Liver (tissue), 9 donors: ENCODE measurements around the gene STARD3. TPM values are rescaled to one million over a fixed set of nuclear protein-coding genes. Genes with fewer than 3 reads are reported as not detected.

Experiments used
- DNase-seq: peaks from one replicate; pipeline ENCODE4 v3.0.0-alpha.2; 2017; ENCODE audit warnings: low spot score
- H3K27ac ChIP-seq, 2 donors: one replicate each; pipeline ENCODE4 v1.7.0; 2013; ENCODE audit warnings: inconsistent platforms in 2 of 2, low read length in 2 of 2, control low read depth in 1 of 2, low read depth in 1 of 2, mild to moderate bottlenecking in 1 of 2
- H3K27me3 ChIP-seq, 4 donors: one replicate each; pipeline versions ENCODE4 v1.6.1 to v1.7.0; 2013; ENCODE audit warnings: low read length in 3 of 4, inconsistent platforms in 1 of 4, mild to moderate bottlenecking in 1 of 4, moderate library complexity in 1 of 4; ENCODE audit not compliant: control insufficient read depth in 4 of 4, insufficient read depth in 4 of 4
- H3K36me3 ChIP-seq, 4 donors: one replicate each; pipeline versions ENCODE4 v1.6.1 to v1.7.0; 2013; ENCODE audit warnings: low read length in 3 of 4, mild to moderate bottlenecking in 3 of 4, low read depth in 1 of 4, moderate library complexity in 1 of 4; ENCODE audit not compliant: control insufficient read depth in 4 of 4, insufficient read depth in 3 of 4
- H3K4me1 ChIP-seq, 4 donors: one replicate each; pipeline versions ENCODE4 v1.6.1 to v1.7.0; 2013; ENCODE audit warnings: low read length in 3 of 4, mild to moderate bottlenecking in 3 of 4, moderate library complexity in 1 of 4; ENCODE audit not compliant: control insufficient read depth in 4 of 4, insufficient read depth in 4 of 4
- H3K4me3 ChIP-seq, 3 donors: one replicate each; pipeline versions ENCODE4 v1.6.1 to v1.7.0; 2013; ENCODE audit warnings: low read length in 3 of 3, control low read depth in 1 of 3, low read depth in 1 of 3, mild to moderate bottlenecking in 1 of 3
- H3K9ac ChIP-seq, 2 donors: one replicate each; pipeline ENCODE4 v1.7.0; 2013; ENCODE audit warnings: low read length in 2 of 2, mild to moderate bottlenecking in 2 of 2, moderate library complexity in 2 of 2, control low read depth in 1 of 2, low read depth in 1 of 2
- H3K9me3 ChIP-seq, 4 donors: one replicate each; pipeline versions ENCODE4 v1.6.1 to v1.7.0; 2013; ENCODE audit warnings: low read length in 3 of 4; ENCODE audit not compliant: control insufficient read depth in 4 of 4
- ATF3 ChIP-seq: IDR thresholded peaks from 2 replicates; pipeline ENCODE4 v1.6.1; 2016; ENCODE audit warnings: antibody characterized with exemption
- CTCF ChIP-seq: fragments of 150-350 bp; IDR thresholded peaks from 2 replicates; pipeline ENCODE4 v1.5.1; 2017; ENCODE audit warnings: improper control_type of control experiment, low read depth, low read length; ENCODE audit not compliant: missing input control
- EGR1 ChIP-seq, 2 donors: IDR thresholded peaks; 2 replicates each; pipeline ENCODE4 v1.6.1; 2016 to 2018; ENCODE audit warnings: antibody characterized with exemption in 2 of 2, low read depth in 2 of 2
- FOXA1 ChIP-seq: IDR thresholded peaks from 2 replicates; pipeline ENCODE4 v1.6.1; 2016; ENCODE audit warnings: antibody characterized with exemption
- FOXA2 ChIP-seq: IDR thresholded peaks from 2 replicates; pipeline ENCODE4 v1.6.1; 2016; ENCODE audit warnings: antibody characterized with exemption
- GABPA ChIP-seq, 2 donors: IDR thresholded peaks in 1 of 2; conservative IDR thresholded peaks in 1 of 2; 2 replicates each; pipeline ENCODE4 v1.6.1; 2016; ENCODE audit warnings: antibody characterized with exemption in 2 of 2, mild to moderate bottlenecking in 1 of 2, moderate library complexity in 1 of 2
- HNF4A ChIP-seq, 2 donors: conservative IDR thresholded peaks; 2 replicates each; pipeline ENCODE4 v1.6.1; 2016; ENCODE audit warnings: antibody characterized with exemption in 2 of 2, mild to moderate bottlenecking in 2 of 2
- HNF4G ChIP-seq: IDR thresholded peaks from 2 replicates; pipeline ENCODE4 v1.6.1; 2016; ENCODE audit warnings: antibody characterized with exemption
- JUND ChIP-seq, 2 donors: IDR thresholded peaks; 2 replicates each; pipeline ENCODE4 v1.6.1; 2016; ENCODE audit warnings: antibody characterized with exemption in 2 of 2
- MAX ChIP-seq: IDR thresholded peaks from 2 replicates; pipeline ENCODE4 v1.6.1; 2016; ENCODE audit warnings: antibody characterized with exemption
- NR2F2 ChIP-seq: IDR thresholded peaks from 2 replicates; pipeline ENCODE4 v1.6.1; 2016; ENCODE audit warnings: antibody characterized with exemption
- RAD21 ChIP-seq, 2 donors: IDR thresholded peaks; 2 replicates each; pipeline ENCODE4 v1.6.1; 2016; ENCODE audit warnings: antibody characterized with exemption in 2 of 2, mild to moderate bottlenecking in 2 of 2
- REST ChIP-seq: IDR thresholded peaks from 2 replicates; pipeline ENCODE4 v1.6.1; 2016; ENCODE audit warnings: antibody characterized with exemption, mild to moderate bottlenecking
- RXRA ChIP-seq, 2 donors: IDR thresholded peaks; 2 replicates each; pipeline ENCODE4 v1.6.1; 2017 to 2018; ENCODE audit warnings: antibody characterized with exemption in 2 of 2, mild to moderate bottlenecking in 1 of 2
- SP1 ChIP-seq: IDR thresholded peaks from 2 replicates; pipeline ENCODE4 v1.6.1; 2018; ENCODE audit warnings: antibody characterized with exemption, mild to moderate bottlenecking
- TAF1 ChIP-seq: conservative IDR thresholded peaks from 2 replicates; pipeline ENCODE4 v1.6.1; 2016; ENCODE audit warnings: antibody characterized with exemption, mild to moderate bottlenecking
- YY1 ChIP-seq: IDR thresholded peaks from 2 replicates; pipeline ENCODE4 v1.6.1; 2016; ENCODE audit warnings: antibody characterized with exemption, mild to moderate bottlenecking
- ZBTB33 ChIP-seq: IDR thresholded peaks from 2 replicates; pipeline ENCODE4 v1.6.1; 2016; ENCODE audit warnings: antibody characterized with exemption
- whole genome bisulfite sequencing: extraction: QIAGEN DNeasy Blood & Tissue Kit; methylation state at CpG from one replicate; pipeline ENCODE4 v1.1.7; 2013; 5-methylcytosine and 5-hydroxymethylcytosine counted together
- polyA plus RNA-seq, 2 donors: library from polyadenylated mRNA; stranded (reverse) in 1 of 2; unstranded in 1 of 2; fragments of 200-250 nt in 1 of 2; fragments of >200 nt in 1 of 2; fragmentation: Nextera tagmentation in 1 of 2; extraction: Ambion mirVana in 1 of 2; gene quantifications; one replicate each; pipeline versions ENCODE4 v1.2.1 to v1.2.3, GENCODE V29; 2013 to 2015
- total RNA-seq, 2 donors: library from RNA; depleted of rRNA; stranded (reverse); fragments of >200 nt; gene quantifications; one replicate each; pipeline ENCODE4 v1.2.3, GENCODE V29; 2014
- donor health status: healthy.
- donor health status: healthy.
- donor health status: healthy.
- donor health status: healthy.
- donor health status: healthy.

Gene STARD3
- total and polyA plus RNA-seq, 4 donors, result 15.0 to 34.0 (median 23.2) TPM

- Histone ChIP-seq H3K9ac (no peak overlapping the region), H3K36me3 (no peaks in the 10 kb centered on the region), H3K4me3 (no peak overlapping the region), H3K27ac (no peak overlapping the region), H3K27me3 (no peaks in the 10 kb centered on the region), H3K4me1 (peaks cover 0 to 10% (median under 1%) of the 10 kb centered on the region in 4 donors), H3K9me3 (no peaks in the 10 kb centered on the region)
- TF ChIP-seq NR2F2, result no peak
- no peak for TF ChIP-seq JUND (IDR thresholded peaks at IDR 0.05)
- no peak for TF ChIP-seq RAD21 (IDR thresholded peaks at IDR 0.05)
- TF ChIP-seq REST, result no peak
- no peak for TF ChIP-seq GABPA (IDR thresholded peaks at IDR 0.05 in 1 of 2, conservative IDR thresholded peaks at IDR 0.05 in 1 of 2)
- no peak for TF ChIP-seq CTCF
- TF ChIP-seq FOXA1, result no peak
- no peak for TF ChIP-seq HNF4A (conservative IDR thresholded peaks at IDR 0.05)
- TF ChIP-seq FOXA2, result no peak
- no peak for TF ChIP-seq TAF1
- TF ChIP-seq HNF4G, result no peak
- no peak for TF ChIP-seq RXRA (IDR thresholded peaks at IDR 0.05)
- no peak for TF ChIP-seq MAX
- no peak for TF ChIP-seq ATF3
- TF ChIP-seq EGR1 (IDR thresholded peaks at IDR 0.05; ENCODE audit: low read depth in 2 of 2), result no peak
- no peak for TF ChIP-seq YY1
- no peak for TF ChIP-seq ZBTB33
- no peak for TF ChIP-seq SP1
- DNase-seq, result no peak
- 89% methylated on average over 5 of the region's 5 CpGs for WGBS
These were observed 37.2 kb downstream of the STARD3 start for GRCh38 chr17:39674179-39674578.
